Nephron progenitor cell (in vitro differentiated cells): Measurements from ENCODE around the gene TGFBRAP1.

Source experiments
- DNase-seq: peaks from one replicate; pipeline ENCODE4 v3.0.0; 2021
- H3K27ac Mint-ChIP-seq: 2 replicates; pipeline ENCODE4 v1.8.0; 2021; ENCODE audit warnings: mild to moderate bottlenecking, moderate library complexity, mixed read lengths
- H3K27me3 Mint-ChIP-seq: 2 replicates; pipeline ENCODE4 v1.8.0; 2021; ENCODE audit warnings: mild to moderate bottlenecking, low read depth, mixed read lengths; ENCODE audit not compliant: poor library complexity
- H3K36me3 Mint-ChIP-seq: 2 replicates; pipeline ENCODE4 v1.8.0; 2021; ENCODE audit warnings: low read depth, mixed read lengths
- H3K4me1 Mint-ChIP-seq: 2 replicates; pipeline ENCODE4 v1.8.0; 2021; ENCODE audit warnings: mixed read lengths
- H3K4me3 Mint-ChIP-seq: 2 replicates; pipeline ENCODE4 v1.8.0; 2021; ENCODE audit warnings: mild to moderate bottlenecking, moderate library complexity, mixed read lengths
- H3K9me3 Mint-ChIP-seq: 2 replicates; pipeline ENCODE4 v1.8.0; 2021; ENCODE audit warnings: mild to moderate bottlenecking, moderate library complexity, mixed read lengths
- CTCF ChIP-seq: fragments of 200-600 bp; sonication (generic); IDR thresholded peaks from 2 replicates; pipeline ENCODE4 v1.5.0; 2021; ENCODE audit warnings: antibody characterized with exemption

The TGFBRAP1 gene

GRCh38 chr2:105274046-105274445, 55.5 kb downstream of the TGFBRAP1 start:
- Mint-ChIP-seq H3K4me3 (no peak overlapping the region), H3K4me1 (no peaks in the 10 kb centered on the region), H3K36me3 (peaks cover 36% of the 10 kb centered on the region), H3K27me3 (peaks cover 2% of the 10 kb centered on the region), H3K9me3 (no peaks in the 10 kb centered on the region), H3K27ac (no peak overlapping the region)
- DNase-seq, result no peak
- no peak for TF ChIP-seq CTCF

- no peak for TF ChIP-seq CTCF
- H3K27me3 Mint-ChIP-seq, result peaks cover 2% of the 10 kb centered on the region
- no peak overlapping the region for H3K27ac Mint-ChIP-seq
- no peaks in the 10 kb centered on the region for H3K9me3 Mint-ChIP-seq
- H3K4me1 Mint-ChIP-seq, result no peaks in the 10 kb centered on the region
- H3K4me3 Mint-ChIP-seq, result no peak overlapping the region
- peaks cover 45% of the 10 kb centered on the region for H3K36me3 Mint-ChIP-seq
- DNase-seq, result no peak
These were observed 57.4 kb downstream of the TGFBRAP1 start for GRCh38 chr2:105272176-105272575.

GRCh38 chr2:105271393-105272045, 58.0 kb downstream of the TGFBRAP1 start:
- DNase-seq, result no peak
- no peak overlapping the region for H3K4me3 Mint-ChIP-seq
- no peaks in the 10 kb centered on the region for H3K4me1 Mint-ChIP-seq
- no peaks in the 10 kb centered on the region for H3K9me3 Mint-ChIP-seq
- no peak overlapping the region for H3K27ac Mint-ChIP-seq
- H3K36me3 Mint-ChIP-seq, result peaks cover 43% of the 10 kb centered on the region
- no peak for TF ChIP-seq CTCF
- H3K27me3 Mint-ChIP-seq, result peaks cover 2% of the 10 kb centered on the region

- H3K27ac Mint-ChIP-seq, result no peak overlapping the region
- H3K9me3 Mint-ChIP-seq, result no peaks in the 10 kb centered on the region
- H3K36me3 Mint-ChIP-seq, result peaks cover 47% of the 10 kb centered on the region
- H3K27me3 Mint-ChIP-seq, result peaks cover 2% of the 10 kb centered on the region
- TF ChIP-seq CTCF, result no peak
- no peak overlapping the region for H3K4me3 Mint-ChIP-seq
- no peak for DNase-seq
- no peaks in the 10 kb centered on the region for H3K4me1 Mint-ChIP-seq
These were observed 60.1 kb downstream of the TGFBRAP1 start for GRCh38 chr2:105269426-105269825.

GRCh38 chr2:105262651-105263091, 66.9 kb downstream of the TGFBRAP1 start:
- peaks cover 27% of the 10 kb centered on the region for H3K4me1 Mint-ChIP-seq
- TF ChIP-seq CTCF, result no peak
- no peak for DNase-seq

GRCh38 chr2:105261061-105261460, 68.5 kb downstream of the TGFBRAP1 start:
- peaks cover 7% of the 10 kb centered on the region for H3K27me3 Mint-ChIP-seq
- no peak for TF ChIP-seq CTCF
- DNase-seq, result no peak
- no peak overlapping the region for H3K4me3 Mint-ChIP-seq
- H3K27ac Mint-ChIP-seq, result no peak overlapping the region
- no peaks in the 10 kb centered on the region for H3K9me3 Mint-ChIP-seq
- H3K36me3 Mint-ChIP-seq, result peaks cover 24% of the 10 kb centered on the region
- H3K4me1 Mint-ChIP-seq, result peaks cover 31% of the 10 kb centered on the region

More at GRCh38 chr2:105262651-105263091, 66.9 kb downstream of the TGFBRAP1 start:
- Mint-ChIP-seq H3K4me3 (peak overlapping the region; percentile 30), H3K9me3 (no peaks in the 10 kb centered on the region), H3K27ac (peak overlapping the region; percentile 90), H3K27me3 (peaks cover 7% of the 10 kb centered on the region), H3K36me3 (peaks cover 35% of the 10 kb centered on the region)
